K562 (cell line): ENCODE results near the gene TRAPPC5. TPM values are rescaled to one million over a fixed set of nuclear protein-coding genes. Genes with fewer than 3 reads are reported as not detected.

Source experiments
- ATAC-seq: fragments of 200-7000 bp; cut with Tn5 transposase; 3 replicates; pipeline ENCODE4 v1.9.1; 2020; ENCODE audit warnings: moderate library complexity
- BruUV-seq: library from RNA; stranded (reverse); fragments of 400-500 nt; replicated peaks from 2 replicates; lab custom pipeline; 2021; lab: Mats Ljungman, UMichigan
- CTCF ChIA-PET: fragments of 300-600 bp; formaldehyde crosslinking; extraction: SDS; loops from one replicate; lab custom pipeline; 2021; ENCODE audit warnings: low intra/inter-chr PET ratio; lab: Yijun Ruan, JAX
- POLR2A ChIA-PET: fragments of 300-600, 350-650 bp; sonication (Branson Sonifier 250); formaldehyde crosslinking; extraction: SDS; loops from one replicate; lab custom pipeline; 2021; ENCODE audit warnings: antibody characterized with exemption, inconsistent platforms; lab: Yijun Ruan, JAX
- DNase-seq, 4 experiments: peaks; one replicate each; pipeline versions ENCODE4 v3.0.0 to v3.0.0-alpha.2; 2011 to 2018; ENCODE audit warnings: low spot score in 3 of 4, mixed read lengths in 3 of 4; ENCODE audit errors: extremely low read depth in 1 of 4
- FAIRE-seq: peaks from 2 replicates; lab custom pipeline; 2011; peaks lifted over from hg19 to GRCh38; lab: Jason Lieb, UNC
- H2AFZ ChIP-seq: 2 replicates; pipeline ENCODE4 v1.6.0; 2011; ENCODE audit warnings: low read depth, low read length, control low read depth, inconsistent platforms
- H3K27ac ChIP-seq: fragments of 200-600 bp; 3 replicates; pipeline ENCODE4 v1.8.0; 2011; ENCODE audit warnings: low read depth, mild to moderate bottlenecking, control low read depth, inconsistent platforms, low read length, moderate library complexity, mixed read lengths; ENCODE audit errors: extremely low read depth
- H3K27me3 ChIP-seq, 2 experiments: fragments of 300-600 bp in 1 of 2; 2 replicates in 1 of 2; 3 replicates in 1 of 2; pipeline versions ENCODE4 v1.6.0 to v1.8.0; 2011; ENCODE audit warnings: inconsistent platforms in 2 of 2, low read length in 2 of 2, mild to moderate bottlenecking in 1 of 2, mixed read lengths in 1 of 2, moderate library complexity in 1 of 2; ENCODE audit not compliant: control insufficient read depth in 2 of 2, insufficient read depth in 2 of 2
- H3K36me3 ChIP-seq: fragments of 300-600 bp; 3 replicates; pipeline ENCODE4 v1.8.0; 2011; ENCODE audit warnings: mild to moderate bottlenecking, low read length, inconsistent platforms; ENCODE audit not compliant: control insufficient read depth, insufficient read depth
- H3K4me1 ChIP-seq, 2 experiments: fragments of 200-600 bp in 1 of 2; replicated peaks in 1 of 2; 2 replicates in 1 of 2; 3 replicates in 1 of 2; pipeline versions ENCODE4 v1.5.1 to v1.8.0; 2011; ENCODE audit warnings: inconsistent platforms in 2 of 2, low read length in 2 of 2, mild to moderate bottlenecking in 1 of 2, mixed read lengths in 1 of 2, moderate library complexity in 1 of 2; ENCODE audit not compliant: control insufficient read depth in 2 of 2, insufficient read depth in 2 of 2
- H3K4me2 ChIP-seq: 2 replicates; pipeline ENCODE4 v1.6.1; 2011; ENCODE audit warnings: low read length, control low read depth, inconsistent platforms, mixed read lengths; ENCODE audit not compliant: insufficient read depth
- H3K4me3 ChIP-seq: fragments of 200-600 bp; sonication (generic), shearing (Covaris generic); 2 replicates; pipeline ENCODE4 v1.5.1; 2016; ENCODE audit warnings: control low read depth, inconsistent platforms
- H3K79me2 ChIP-seq: fragments of 200-600 bp; 3 replicates; pipeline ENCODE4 v1.8.0; 2011; ENCODE audit warnings: low read length, inconsistent platforms; ENCODE audit not compliant: control insufficient read depth, insufficient read depth
- H3K9ac ChIP-seq, 2 experiments: 2 replicates each; pipeline versions ENCODE4 v1.6.0 to v1.6.1; 2011; ENCODE audit warnings: low read depth in 2 of 2, low read length in 2 of 2, control low read depth in 1 of 2, inconsistent platforms in 1 of 2, mild to moderate bottlenecking in 1 of 2, mixed read lengths in 1 of 2; ENCODE audit not compliant: insufficient read depth in 1 of 2
- H3K9me1 ChIP-seq: one replicate; pipeline ENCODE4 v1.6.0; 2011; ENCODE audit warnings: inconsistent platforms, mild to moderate bottlenecking, low read length, moderate library complexity; ENCODE audit not compliant: control insufficient read depth, insufficient read depth
- H3K9me3 ChIP-seq: replicated peaks from 2 replicates; pipeline ENCODE4 v1.5.1; 2011; ENCODE audit warnings: low read depth, low read length, inconsistent platforms; ENCODE audit not compliant: control insufficient read depth, insufficient read depth
- H4K20me1 ChIP-seq: replicated peaks from 2 replicates; pipeline ENCODE4 v1.6.1; 2011; ENCODE audit warnings: low read length, inconsistent platforms, mixed read lengths; ENCODE audit not compliant: control insufficient read depth, insufficient read depth
- CEBPB ChIP-seq: fragments of 450-650 bp; IDR thresholded peaks from 2 replicates; pipeline ENCODE4 v1.6.1; 2016; ENCODE audit warnings: missing genetic modification characterization, missing compliant biosample characterization
- CEBPG ChIP-seq, 3 experiments: fragments of 200-800 bp in 1 of 3; sonication (Bioruptor generic) in 1 of 3; sonication (generic) in 1 of 3; formaldehyde crosslinking in 1 of 3; IDR thresholded peaks in 2 of 3; conservative IDR thresholded peaks in 1 of 3; 2 replicates each; pipeline versions ENCODE4 v1.6.1 to v1.8.0; 2016 to 2022; ENCODE audit warnings: missing compliant biosample characterization in 2 of 3, missing genetic modification characterization in 2 of 3, mild to moderate bottlenecking in 1 of 3, missing genetic modification reagents in 1 of 3
- DIDO1 ChIP-seq: fragments of 450-650 bp; IDR thresholded peaks from 2 replicates; pipeline ENCODE4 v1.6.1; 2016; ENCODE audit warnings: low read depth, missing biosample characterization, missing genetic modification characterization
- ID3 ChIP-seq, 2 experiments: fragments of 250-450 bp in 1 of 2; fragments of 450-650 bp in 1 of 2; sonication (Bioruptor Pico) in 1 of 2; IDR thresholded peaks; 2 replicates each; pipeline versions ENCODE4 v1.6.1 to v1.8.0; 2016 to 2021; ENCODE audit warnings: mild to moderate bottlenecking in 2 of 2, moderate library complexity in 2 of 2, missing compliant biosample characterization in 1 of 2, missing genetic modification characterization in 1 of 2
- MEIS2 ChIP-seq: fragments of 450-650 bp; IDR thresholded peaks from 2 replicates; pipeline ENCODE4 v1.6.1; 2014; ENCODE audit warnings: mild to moderate bottlenecking; ENCODE audit not compliant: partially characterized antibody
- MYBL2 ChIP-seq, 2 experiments: fragments of 450-650 bp in 1 of 2; sonication (generic) in 1 of 2; formaldehyde crosslinking in 1 of 2; IDR thresholded peaks; 2 replicates each; pipeline versions ENCODE4 v1.6.1 to v1.8.1; 2017 to 2022; ENCODE audit warnings: borderline replicate concordance in 1 of 2, inconsistent platforms in 1 of 2, low read depth in 1 of 2, mild to moderate bottlenecking in 1 of 2, missing genetic modification reagents in 1 of 2, moderate library complexity in 1 of 2
- NR2C2 ChIP-seq, 2 experiments: fragments of 200-800 bp in 1 of 2; sonication (Bioruptor generic) in 1 of 2; sonication (generic) in 1 of 2; formaldehyde crosslinking in 1 of 2; IDR thresholded peaks; 2 replicates each; pipeline versions ENCODE4 v1.6.1 to v1.8.0; 2016 to 2022; ENCODE audit warnings: mild to moderate bottlenecking in 1 of 2, missing compliant biosample characterization in 1 of 2, missing genetic modification characterization in 1 of 2, missing genetic modification reagents in 1 of 2
- OTX1 ChIP-seq: fragments of 450-650 bp; formaldehyde crosslinking; IDR thresholded peaks from 2 replicates; pipeline ENCODE4 v1.4.0; 2022; ENCODE audit warnings: mild to moderate bottlenecking
- PKNOX1 ChIP-seq: fragments of 450-650 bp; IDR thresholded peaks from 2 replicates; pipeline ENCODE4 v1.6.1; 2016
- SOX6 ChIP-seq: fragments of 450-650 bp; IDR thresholded peaks from 2 replicates; pipeline ENCODE4 v1.6.1; 2014; ENCODE audit warnings: mild to moderate bottlenecking
- SPI1 ChIP-seq: IDR thresholded peaks from 2 replicates; pipeline ENCODE4 v1.6.1; 2011; ENCODE audit warnings: low read depth, low read length, control low read depth, borderline replicate concordance
- VEZF1 ChIP-seq: fragments of 200-800 bp; sonication (Bioruptor generic); IDR thresholded peaks from 2 replicates; pipeline ENCODE4 v1.6.1; 2017; ENCODE audit warnings: missing genetic modification characterization, missing compliant biosample characterization
- ZNF384 ChIP-seq: IDR thresholded peaks from 2 replicates; pipeline ENCODE4 v1.6.1; 2012; ENCODE audit warnings: low read depth, low read length, improper control_type of control experiment
- WGBS: fragments of 100-300 bp; shearing (Covaris generic); methylation state at CpG from one replicate; pipeline ENCODE4 v1.1.6; 2016; ENCODE audit warnings: low coverage, mixed read lengths; ENCODE audit not compliant: insufficient coverage; ENCODE audit errors: missing lambda C conversion rate; 5-methylcytosine and 5-hydroxymethylcytosine counted together
- in situ Hi-C: fragments of 300-500 bp; cut with MboI; formaldehyde crosslinking; loops from 4 replicates; pipeline ENCODE4 v1.15.0; 2018; ENCODE audit warnings: inconsistent platforms, mixed read lengths
- intact Hi-C: fragments of 100-400 bp; cut with micrococcal nuclease; formaldehyde crosslinking; loops from 2 replicates; pipeline ENCODE4 v1.14.2; 2022
- polyA plus RNA-seq, 8 experiments: library from polyadenylated mRNA; depleted of rRNA in 4 of 8; stranded (reverse) in 5 of 8; unstranded in 3 of 8; fragments of >200 nt; fragmentation: Nextera tagmentation in 2 of 8; fragmentation: Illumina TruSeq in 1 of 8; extraction: Ambion mirVana in 2 of 8; extraction: Trizol in 1 of 8; gene quantifications; 2 replicates each; pipeline versions ENCODE4 v1.2.1 to v1.2.3, GENCODE V29; 2011 to 2014; ENCODE audit warnings: inconsistent platforms in 1 of 8, missing spikeins in 1 of 8
- total RNA-seq, 7 experiments: library from RNA; depleted of rRNA in 6 of 7; stranded (reverse); fragments of >200 nt in 6 of 7; fragmentation: Illumina TruSeq in 2 of 7; extraction: Trizol in 2 of 7; gene quantifications; 2 replicates each; pipeline versions ENCODE4 v1.2.1 to v1.2.3, GENCODE V29; 2011 to 2021; ENCODE audit warnings: low replicate concordance in 1 of 7

TRAPPC5 gene
- total and polyA plus RNA-seq, 9 of the 15 experiments (the other 6 are each of a cell fraction or from before 2014, with no cell fraction given) = 2.0 to 76.9 (median 29.3) TPM

- Histone ChIP-seq H2AFZ (peak overlapping the region; percentile 47; the same call in 1 of the 2 replicates), H3K9me1 (no peaks in the 10 kb centered on the region), H3K4me1 (peaks cover 2 to 9% of the 10 kb centered on the region in 2 experiments; a peak in 3 of 5 replicates), H3K4me2 (no peak overlapping the region), H3K36me3 (no peaks in the 10 kb centered on the region), H3K27me3 (peaks cover 4% of the 10 kb centered on the region in 2 experiments; a peak in 2 of 5 replicates), H3K9ac (peak overlapping the region in 1 of 2 experiments; percentile 73; a peak in 2 of 4 replicates), H3K79me2 (no peaks in the 10 kb centered on the region), H4K20me1 (no peaks in the 10 kb centered on the region), H3K4me3 (no peak overlapping the region), H3K9me3 (no peaks in the 10 kb centered on the region), H3K27ac (no peak overlapping the region)
- in situ Hi-C loops = no loop called here
- no peak for FAIRE-seq
- CTCF ChIA-PET = no interaction called here
- POLR2A ChIA-PET = no interaction called here
- no peak for DNase-seq
- peak; percentile 66 for ATAC-seq
- WGBS = 14% methylated on average over 14 of the region's 14 CpGs
- intact Hi-C loops = no loop called here
- BruUV-seq = no TSS peak
- no peak for TF ChIP-seq MYBL2 (IDR thresholded peaks at IDR 0.05; ENCODE audit: low read depth)
- TF ChIP-seq MYBL2 (CRISPR knock-in tag; IDR thresholded peaks at IDR 0.05; ENCODE audit: borderline replicate concordance) = no peak
- TF ChIP-seq DIDO1 = no peak
- no peak for TF ChIP-seq OTX1 (CRISPR knock-in tag)
- TF ChIP-seq VEZF1 = peak; percentile 34; the same call in 1 of the 2 replicates
- peak; percentile 69 for TF ChIP-seq PKNOX1
- TF ChIP-seq ZNF384 = peak; percentile 46
- TF ChIP-seq NR2C2 (CRISPR knock-in tag; IDR thresholded peaks at IDR 0.05) = no peak
- peak; percentile 58 for TF ChIP-seq NR2C2 (tag; IDR thresholded peaks at IDR 0.05)
- peak; percentile 67 for TF ChIP-seq MEIS2
- TF ChIP-seq ID3 (CRISPR knock-in tag; IDR thresholded peaks at IDR 0.05) = no peak
- 0 out of 2 replicates have a peak, but pooled peaks have one; percentile 34 for TF ChIP-seq ID3 (tag; IDR thresholded peaks at IDR 0.05)
- TF ChIP-seq SPI1 = peak; percentile 65; the same call in 1 of the 2 replicates
- TF ChIP-seq SOX6 = no peak
- peak; percentile 69 for TF ChIP-seq CEBPB (tag)
- peak; percentile 48 for TF ChIP-seq CEBPG (CRISPR knock-in tag; IDR thresholded peaks at IDR 0.05)
- peak; percentile 46 to 76; a peak in 3 of 4 replicates for TF ChIP-seq CEBPG (tag; conservative IDR thresholded peaks at IDR 0.05 in 1 of 2, IDR thresholded peaks at IDR 0.05 in 1 of 2)
Observed at GRCh38 chr19:7657131-7657751, 23.4 kb upstream of the TRAPPC5 start.
